H9 (cell line): ENCODE data around the gene ZC3H7B. TPM values are rescaled to one million over a fixed set of nuclear protein-coding genes. Genes with fewer than 3 reads are reported as not detected.

Experiments used
- DNase-seq: peaks from one replicate; pipeline ENCODE4 v3.0.0-alpha.2; 2017
- H2AFZ ChIP-seq: one replicate; pipeline ENCODE4 v1.6.1; 2013; ENCODE audit warnings: mild to moderate bottlenecking, low read length, control low read depth, moderate library complexity
- H2AK5ac ChIP-seq: 2 replicates; pipeline ENCODE4 v1.6.1; 2013; ENCODE audit warnings: low read length, control low read depth, mixed read lengths; ENCODE audit not compliant: insufficient read length
- H2BK120ac ChIP-seq: one replicate; pipeline ENCODE4 v1.6.1; 2013; ENCODE audit warnings: low read depth, mild to moderate bottlenecking, low read length, control low read depth, inconsistent platforms; ENCODE audit not compliant: poor library complexity, severe bottlenecking
- H2BK12ac ChIP-seq: 2 replicates; pipeline ENCODE4 v1.6.1; 2013; ENCODE audit warnings: low read length, control low read depth, mixed read lengths, low read depth; ENCODE audit not compliant: insufficient read length
- H2BK15ac ChIP-seq: 2 replicates; pipeline ENCODE4 v1.6.1; 2013; ENCODE audit warnings: low read depth, low read length, control low read depth
- H2BK20ac ChIP-seq: one replicate; pipeline ENCODE4 v1.6.1; 2013; ENCODE audit warnings: low read depth, mild to moderate bottlenecking, low read length, control low read depth, inconsistent platforms; ENCODE audit not compliant: poor library complexity, severe bottlenecking
- H2BK5ac ChIP-seq: 2 replicates; pipeline ENCODE4 v1.6.1; 2013; ENCODE audit warnings: low read length, control low read depth, mixed read lengths; ENCODE audit not compliant: insufficient read length
- H3K14ac ChIP-seq: 2 replicates; pipeline ENCODE4 v1.6.1; 2013; ENCODE audit warnings: low read length, control low read depth; ENCODE audit not compliant: insufficient read depth
- H3K18ac ChIP-seq: 2 replicates; pipeline ENCODE4 v1.6.1; 2013; ENCODE audit warnings: low read depth, mild to moderate bottlenecking, mixed read lengths, low read length, control low read depth; ENCODE audit not compliant: insufficient read length
- H3K23ac ChIP-seq: 2 replicates; pipeline ENCODE4 v1.6.1; 2013; ENCODE audit warnings: low read length, control low read depth, mixed read lengths, low read depth; ENCODE audit not compliant: insufficient read length
- H3K23me2 ChIP-seq: 2 replicates; pipeline ENCODE4 v1.6.1; 2013; ENCODE audit warnings: low read depth, mild to moderate bottlenecking, mixed read lengths, low read length, control low read depth; ENCODE audit not compliant: insufficient read length, poor library complexity, severe bottlenecking
- H3K27ac ChIP-seq: 2 replicates; pipeline ENCODE4 v1.5.1; 2013; ENCODE audit warnings: low read length, control low read depth, mixed read lengths, low read depth; ENCODE audit not compliant: insufficient read length
- H3K27me3 ChIP-seq: 2 replicates; pipeline ENCODE4 v1.6.1; 2013; ENCODE audit warnings: low read length, control low read depth, inconsistent platforms; ENCODE audit not compliant: insufficient read depth
- H3K4ac ChIP-seq: 2 replicates; pipeline ENCODE4 v1.6.1; 2013; ENCODE audit warnings: low read depth, mild to moderate bottlenecking, control low read depth, inconsistent platforms, low read length, moderate library complexity
- H3K4me1 ChIP-seq: 2 replicates; pipeline ENCODE4 v1.6.1; 2013; ENCODE audit warnings: low read length, control low read depth, inconsistent platforms; ENCODE audit not compliant: insufficient read depth
- H3K4me2 ChIP-seq: 2 replicates; pipeline ENCODE4 v1.6.1; 2013; ENCODE audit warnings: low read length, control low read depth, mixed read lengths; ENCODE audit not compliant: insufficient read length, insufficient read depth
- H3K56ac ChIP-seq: 2 replicates; pipeline ENCODE4 v1.6.1; 2013; ENCODE audit warnings: low read depth, mild to moderate bottlenecking, mixed read lengths, low read length, control low read depth; ENCODE audit not compliant: insufficient read length
- H3K79me1 ChIP-seq: 2 replicates; pipeline ENCODE4 v1.6.1; 2013; ENCODE audit warnings: low read depth, mild to moderate bottlenecking, moderate library complexity, low read length, control low read depth, inconsistent platforms; ENCODE audit not compliant: insufficient read depth, poor library complexity, severe bottlenecking
- H3K79me2 ChIP-seq: 2 replicates; pipeline ENCODE4 v1.6.1; 2013; ENCODE audit warnings: low read length, control low read depth, inconsistent platforms; ENCODE audit not compliant: insufficient read depth
- H3K9ac ChIP-seq: 2 replicates; pipeline ENCODE4 v1.6.1; 2013; ENCODE audit warnings: low read length, control low read depth, mixed read lengths; ENCODE audit not compliant: insufficient read length; ENCODE audit errors: extremely low read depth
- H3K9me3 ChIP-seq: one replicate; pipeline ENCODE4 v1.6.1; 2013; ENCODE audit warnings: low read depth, low read length, inconsistent platforms; ENCODE audit not compliant: control insufficient read depth
- H3T11ph ChIP-seq: one replicate; pipeline ENCODE4 v1.6.1; 2013; ENCODE audit warnings: mild to moderate bottlenecking, low read length, control low read depth, inconsistent platforms
- H4K20me1 ChIP-seq: one replicate; pipeline ENCODE4 v1.6.1; 2013; ENCODE audit not compliant: control insufficient read depth, insufficient read length, insufficient read depth
- H4K5ac ChIP-seq: 2 replicates; pipeline ENCODE4 v1.6.1; 2013; ENCODE audit warnings: low read depth, mild to moderate bottlenecking, mixed read lengths, low read length, control low read depth; ENCODE audit not compliant: insufficient read length
- H4K8ac ChIP-seq: replicated peaks from 2 replicates; pipeline ENCODE4 v1.6.1; 2013; ENCODE audit warnings: low read length, control low read depth, mixed read lengths, low read depth; ENCODE audit not compliant: insufficient read length
- H4K91ac ChIP-seq: 2 replicates; pipeline ENCODE4 v1.6.1; 2013; ENCODE audit warnings: low read depth, mild to moderate bottlenecking, moderate library complexity, mixed read lengths, low read length, control low read depth; ENCODE audit not compliant: insufficient read length
- H3K27ac Mint-ChIP-seq, 3 experiments: 2 replicates in 2 of 3; 3 replicates in 1 of 3; pipeline ENCODE4 v1.8.0; 2020 to 2021; ENCODE audit warnings: mixed read lengths in 3 of 3, mild to moderate bottlenecking in 1 of 3, moderate library complexity in 1 of 3
- H3K27me3 Mint-ChIP-seq: 2 replicates; pipeline ENCODE4 v1.8.0; 2021; ENCODE audit warnings: low read depth, mild to moderate bottlenecking, moderate library complexity, mixed read lengths
- H3K36me3 Mint-ChIP-seq, 3 experiments: 2 replicates in 2 of 3; 3 replicates in 1 of 3; pipeline ENCODE4 v1.8.0; 2020 to 2021; ENCODE audit warnings: low read depth in 3 of 3, mixed read lengths in 3 of 3; ENCODE audit not compliant: insufficient read depth in 1 of 3
- H3K4me1 Mint-ChIP-seq, 2 experiments: 2 replicates each; pipeline ENCODE4 v1.8.0; 2020; ENCODE audit warnings: mixed read lengths in 2 of 2
- H3K4me3 Mint-ChIP-seq, 2 experiments: 2 replicates in 1 of 2; 3 replicates in 1 of 2; pipeline ENCODE4 v1.8.0; 2020 to 2021; ENCODE audit warnings: mild to moderate bottlenecking in 2 of 2, mixed read lengths in 2 of 2, moderate library complexity in 1 of 2
- H3K9me3 Mint-ChIP-seq, 2 experiments: 2 replicates in 1 of 2; 3 replicates in 1 of 2; pipeline ENCODE4 v1.8.0; 2020; ENCODE audit warnings: mild to moderate bottlenecking in 2 of 2, mixed read lengths in 2 of 2, moderate library complexity in 1 of 2
- WGBS: extraction: QIAGEN DNeasy Blood & Tissue Kit; methylation state at CpG from one replicate; pipeline ENCODE4 v1.1.7; 2013; ENCODE audit warnings: missing lambda C conversion rate, low lambda C conversion rate, mixed read lengths; ENCODE audit not compliant: insufficient read length; ENCODE audit errors: extremely low coverage; 5-methylcytosine and 5-hydroxymethylcytosine counted together
- total RNA-seq: library from RNA; stranded (reverse); gene quantifications from 2 replicates; pipeline ENCODE4 v1.2.1, GENCODE V29; 2021
- TF ChIP-seq, protein P1 (sequence below): fragments of 200-600 bp; sonication (generic); conservative IDR thresholded peaks from 3 replicates; pipeline ENCODE4 v1.8.0; 2021; ENCODE audit warnings: antibody characterized with exemption, mild to moderate bottlenecking

ZC3H7B gene
- total RNA-seq, 1 experiment from 2014 or later = 69.3 TPM

DNA sequence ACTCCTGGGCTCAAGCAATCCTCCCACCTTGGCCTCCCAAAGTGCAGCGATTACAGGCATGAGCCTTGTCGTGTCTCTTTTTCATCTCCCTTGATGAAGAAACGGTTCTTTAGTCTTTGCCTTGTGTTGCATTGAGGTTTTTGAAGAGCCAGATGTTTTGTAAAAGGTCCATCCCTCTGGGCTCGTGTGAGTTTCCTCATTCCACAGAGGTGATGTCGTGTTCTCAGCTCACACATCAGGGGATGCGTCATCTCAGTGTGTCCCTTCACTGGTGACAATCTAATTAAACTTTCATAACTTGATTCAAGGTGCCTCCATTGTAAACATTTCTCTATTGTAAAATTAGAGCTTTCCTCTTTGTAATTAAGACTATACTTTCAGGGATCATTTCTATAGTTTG is 50.7 kb downstream of the ZC3H7B start:
- Histone ChIP-seq H2BK5ac (no peak overlapping the region), H3K9me3 (no peaks in the 10 kb centered on the region), H2AK5ac (no peak overlapping the region), H4K20me1 (no peaks in the 10 kb centered on the region), H3K23ac (no peak overlapping the region), H2BK15ac (no peak overlapping the region), H4K5ac (no peak overlapping the region), H4K8ac (no peak overlapping the region), H3K56ac (no peak overlapping the region), H2AFZ (no peak overlapping the region), H3K9ac (no peak overlapping the region), H3K14ac (no peak overlapping the region), H2BK20ac (no peak overlapping the region), H3K27me3 (no peaks in the 10 kb centered on the region), H3K27ac (no peak overlapping the region), H3K23me2 (peaks cover 3% of the 10 kb centered on the region), H3K79me1 (no peaks in the 10 kb centered on the region), H3K4me2 (no peak overlapping the region), H3K18ac (no peak overlapping the region), H3K79me2 (no peaks in the 10 kb centered on the region), H4K91ac (no peak overlapping the region), H2BK12ac (no peak overlapping the region), H3K4ac (no peak overlapping the region), H3K4me1 (no peaks in the 10 kb centered on the region), H2BK120ac (no peak overlapping the region), H3T11ph (no peak overlapping the region)
- H3K9me3 Mint-ChIP-seq = no peaks in the 10 kb centered on the region
- H3K36me3 Mint-ChIP-seq = peaks cover 22 to 88% (median 79%) of the 10 kb centered on the region in 3 experiments; a peak in 6 of 7 replicates
- H3K27ac Mint-ChIP-seq = no peak overlapping the region
- TF ChIP-seq, protein P1, sequence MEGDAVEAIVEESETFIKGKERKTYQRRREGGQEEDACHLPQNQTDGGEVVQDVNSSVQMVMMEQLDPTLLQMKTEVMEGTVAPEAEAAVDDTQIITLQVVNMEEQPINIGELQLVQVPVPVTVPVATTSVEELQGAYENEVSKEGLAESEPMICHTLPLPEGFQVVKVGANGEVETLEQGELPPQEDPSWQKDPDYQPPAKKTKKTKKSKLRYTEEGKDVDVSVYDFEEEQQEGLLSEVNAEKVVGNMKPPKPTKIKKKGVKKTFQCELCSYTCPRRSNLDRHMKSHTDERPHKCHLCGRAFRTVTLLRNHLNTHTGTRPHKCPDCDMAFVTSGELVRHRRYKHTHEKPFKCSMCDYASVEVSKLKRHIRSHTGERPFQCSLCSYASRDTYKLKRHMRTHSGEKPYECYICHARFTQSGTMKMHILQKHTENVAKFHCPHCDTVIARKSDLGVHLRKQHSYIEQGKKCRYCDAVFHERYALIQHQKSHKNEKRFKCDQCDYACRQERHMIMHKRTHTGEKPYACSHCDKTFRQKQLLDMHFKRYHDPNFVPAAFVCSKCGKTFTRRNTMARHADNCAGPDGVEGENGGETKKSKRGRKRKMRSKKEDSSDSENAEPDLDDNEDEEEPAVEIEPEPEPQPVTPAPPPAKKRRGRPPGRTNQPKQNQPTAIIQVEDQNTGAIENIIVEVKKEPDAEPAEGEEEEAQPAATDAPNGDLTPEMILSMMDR = no peak
- no peak for DNase-seq
- no peaks in the 10 kb centered on the region; the same call in 1 of the 2 replicates for H3K27me3 Mint-ChIP-seq
- H3K4me3 Mint-ChIP-seq = no peak overlapping the region
- H3K4me1 Mint-ChIP-seq = no peaks in the 10 kb centered on the region
- no CpG with 5 or more reads among the region's 6 CpGs for WGBS
